Activated T-helper 9 cell treated with anti-CD3 and anti-CD28 coated beads, Interleukin-2, amount 50 U/mL, for 16 hours (primary cell): ENCODE measurements around the gene SERBP1.
A peak's percentile ranks its signal among the peaks of the same experiment; 100 is the strongest.

Experiments used
- DNase-seq: peaks from one replicate; pipeline ENCODE4 v3.0.0-alpha.2; 2020; ENCODE audit warnings: low read depth

Gene SERBP1

DNA sequence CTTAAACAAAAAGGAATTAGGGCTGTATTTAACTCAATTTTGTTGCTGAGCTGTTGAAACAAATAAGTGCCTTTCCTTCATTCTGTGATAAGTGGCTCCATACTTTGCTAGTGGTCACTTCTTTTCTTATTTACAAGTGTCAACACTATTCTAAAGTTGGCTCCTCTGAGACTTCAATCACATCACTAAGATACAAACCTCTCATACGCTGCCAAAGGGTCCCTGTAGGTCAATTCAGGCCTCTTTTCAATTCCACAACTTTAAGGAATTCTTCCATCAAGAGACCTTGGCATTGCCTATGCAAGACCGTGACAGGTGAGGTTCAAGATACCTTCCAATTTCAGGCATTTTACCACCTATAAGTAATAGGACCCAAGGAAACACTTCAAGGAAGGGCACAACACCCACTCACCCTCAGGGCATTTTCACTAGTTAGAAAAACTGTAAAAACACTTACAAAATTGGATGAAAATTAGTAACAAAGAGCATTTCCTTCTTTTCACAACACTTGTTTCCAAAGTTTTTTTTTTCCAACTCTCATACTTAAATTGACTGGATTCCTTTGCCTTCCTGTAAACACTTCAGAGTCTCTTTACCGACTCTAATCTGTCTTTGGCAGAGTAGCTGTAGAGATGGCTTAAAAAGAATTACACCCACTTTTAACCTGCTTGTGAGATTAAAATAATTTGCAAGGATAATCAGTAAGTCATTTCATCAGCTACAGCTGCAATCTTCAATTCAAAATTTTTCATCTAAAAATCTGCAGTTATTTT, 24.5 kb downstream of the SERBP1 start:
- no peak for DNase-seq

DNA sequence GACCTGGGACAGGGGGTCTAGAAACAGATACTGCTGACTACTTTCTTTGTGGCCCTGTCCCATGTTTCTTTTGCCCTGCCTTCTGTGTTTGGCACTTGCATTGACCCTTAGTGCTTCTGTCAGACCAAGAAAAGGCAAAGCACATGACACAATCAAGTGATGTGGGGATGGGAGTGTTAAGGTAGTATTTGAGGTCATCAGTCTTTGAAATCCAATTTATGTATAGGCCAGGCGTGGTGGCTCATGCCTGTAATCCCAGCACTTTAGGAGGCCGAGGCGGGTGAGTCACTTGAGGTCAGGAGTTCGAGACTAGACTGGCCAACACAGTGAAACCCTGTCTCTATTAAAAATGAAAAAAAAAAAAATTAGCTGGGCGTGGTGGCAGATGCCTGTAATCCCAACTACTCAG, 26.0 kb downstream of the SERBP1 start:
- DNase-seq: no peak

DNA sequence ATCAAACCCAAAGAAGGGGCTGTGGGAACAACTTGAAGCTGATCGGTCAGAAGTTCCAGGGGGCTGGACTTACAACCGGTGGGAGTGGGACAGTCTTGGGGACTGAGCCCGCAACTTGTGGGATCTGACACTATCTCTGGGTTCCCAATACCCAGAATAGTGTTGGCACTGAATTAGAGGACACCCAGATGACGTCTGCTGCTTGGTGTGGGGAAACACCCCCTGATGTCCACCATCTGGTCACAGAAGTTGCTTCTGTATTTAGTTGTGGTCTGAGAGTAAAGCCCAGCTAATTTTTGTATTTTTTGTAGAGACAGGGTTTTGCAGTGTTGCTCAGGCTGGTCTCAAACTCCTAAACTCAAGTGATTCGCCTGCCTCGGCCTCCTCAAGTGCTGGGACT, 28.8 kb downstream of the SERBP1 start:
- no peak for DNase-seq

GRCh38 chr1:67400029-67400786, 30.0 kb downstream of the SERBP1 start:
- peak; percentile 33 for DNase-seq

DNA sequence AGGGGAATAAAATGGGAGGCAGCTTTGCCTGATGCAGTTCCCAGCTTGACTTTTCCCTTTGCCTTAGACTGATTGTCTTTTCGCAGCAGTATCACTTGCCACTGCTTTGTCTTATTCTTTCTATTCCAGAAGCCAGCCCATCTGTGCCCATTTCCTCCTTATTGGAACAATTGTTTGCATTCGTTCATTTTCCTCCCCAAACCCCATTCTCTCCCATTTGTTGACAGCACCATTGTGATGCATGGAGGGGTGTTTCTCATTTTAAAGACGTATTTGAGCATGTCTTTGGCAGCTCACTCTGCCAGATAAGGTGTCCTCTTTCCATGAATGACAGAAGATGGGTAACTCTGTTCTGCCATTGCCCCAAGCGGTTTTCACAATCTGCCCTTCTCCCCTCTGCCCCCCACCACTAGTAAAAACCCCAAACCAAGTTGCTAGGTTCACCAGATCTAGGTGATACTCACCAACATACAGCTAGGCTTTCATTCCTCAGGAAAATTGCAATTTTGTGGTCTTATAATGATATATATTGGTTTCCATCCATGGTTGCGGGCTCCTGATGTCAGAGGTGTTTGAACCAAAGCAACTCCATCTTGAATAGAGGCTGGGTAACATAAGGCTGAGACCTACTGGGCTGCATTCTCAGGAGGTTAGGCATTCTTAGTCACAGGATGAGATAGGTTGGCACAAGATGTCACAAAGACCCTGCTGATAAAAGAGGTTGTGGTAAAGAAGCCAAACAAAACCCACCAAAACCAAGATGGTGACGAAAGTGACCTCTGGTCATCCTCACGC, 30.8 kb downstream of the SERBP1 start:
- DNase-seq: no peak

DNA sequence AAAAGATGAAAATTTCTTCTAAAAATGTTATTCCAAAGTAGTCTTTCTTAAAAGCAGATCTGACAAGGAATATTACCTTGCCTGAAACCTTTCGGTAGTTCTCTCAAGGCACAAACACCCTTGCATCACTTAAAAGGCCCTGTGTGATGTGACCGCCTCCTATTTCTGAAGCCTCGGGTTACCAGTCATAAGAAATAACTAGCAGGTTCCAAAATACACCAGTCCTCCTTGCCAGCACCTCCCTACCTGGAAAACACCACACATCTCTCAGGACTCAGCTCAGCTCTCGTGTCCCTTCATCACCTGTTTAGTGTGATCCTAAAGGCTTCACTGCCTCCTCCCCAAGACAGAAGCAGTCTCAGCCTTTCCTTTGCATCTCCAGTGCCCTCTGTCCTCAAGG, 35.7 kb downstream of the SERBP1 start:
- DNase-seq: no peak

GRCh38 chr1:67393737-67394136, 36.5 kb downstream of the SERBP1 start:
- no peak for DNase-seq

- no peak for DNase-seq
Observed at GRCh38 chr1:67393240-67393639, 37.0 kb downstream of the SERBP1 start.

GRCh38 chr1:67390041-67390887, 39.9 kb downstream of the SERBP1 start:
- DNase-seq: no peak

- DNase-seq: no peak
Observed at GRCh38 chr1:67383999-67384638, 46.1 kb downstream of the SERBP1 start.

DNA sequence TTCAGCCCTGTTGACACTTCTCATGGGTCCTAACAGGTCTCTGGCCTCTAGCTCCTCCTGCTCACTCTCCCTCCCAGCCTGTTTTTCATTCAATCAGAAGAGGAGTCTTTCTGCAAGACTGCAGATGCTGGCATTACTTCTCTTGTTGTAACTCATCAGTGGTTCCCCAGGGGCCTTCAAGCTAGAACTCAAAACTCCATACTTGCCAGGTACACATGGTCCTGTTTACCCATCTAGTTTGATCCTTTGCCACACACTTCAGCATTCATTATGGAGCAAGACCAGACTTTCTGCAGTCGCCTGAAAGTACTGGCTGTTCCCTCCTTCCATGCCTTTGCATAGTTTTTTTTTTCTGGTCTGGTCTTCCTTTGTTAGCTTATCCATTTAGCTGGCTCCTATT, 47.9 kb downstream of the SERBP1 start:
- DNase-seq: no peak

- no peak for DNase-seq
Observed at GRCh38 chr1:67381154-67381553, 49.0 kb downstream of the SERBP1 start.

DNA sequence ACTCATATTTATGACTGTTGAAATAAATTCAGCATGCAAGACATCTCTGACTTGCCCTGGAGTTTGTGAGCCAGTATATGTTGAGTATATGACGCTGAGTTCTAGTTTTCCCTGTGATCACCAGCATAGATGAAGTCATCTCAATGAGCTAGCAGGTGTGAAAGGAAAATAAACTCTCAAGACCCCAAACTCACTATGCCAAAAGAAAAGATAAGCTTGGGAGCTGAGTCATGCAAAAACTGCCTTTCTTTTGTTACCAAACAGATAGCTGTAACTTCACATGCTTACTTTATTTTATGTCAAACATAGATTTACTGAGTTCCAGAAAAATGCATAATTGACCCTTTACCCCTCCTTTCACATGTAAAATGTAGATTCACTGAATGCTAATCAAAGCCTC, 52.9 kb downstream of the SERBP1 start:
- no peak for DNase-seq

GRCh38 chr1:67376381-67376780, 53.8 kb downstream of the SERBP1 start:
- no peak for DNase-seq

DNA sequence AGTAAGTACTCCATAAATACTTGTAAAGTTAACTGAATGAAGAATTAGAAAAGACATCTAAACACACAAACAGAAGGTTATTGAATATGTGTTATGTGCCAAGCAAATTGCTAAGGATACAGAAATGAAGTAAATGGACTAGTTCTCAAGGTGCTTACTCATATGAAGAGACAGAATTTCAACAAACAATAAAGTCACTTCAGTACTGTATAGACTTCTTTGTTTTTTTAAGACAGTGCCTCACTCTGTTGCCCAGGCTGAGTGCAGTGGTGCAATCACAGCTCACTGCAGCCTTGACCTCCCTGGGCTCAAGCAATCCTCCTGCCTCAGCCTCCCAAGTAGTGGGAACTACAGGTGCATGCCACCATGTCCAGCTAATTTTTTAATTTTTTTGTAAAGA, 57.3 kb downstream of the SERBP1 start:
- no peak for DNase-seq

GRCh38 chr1:67372136-67372535, 58.1 kb downstream of the SERBP1 start:
- no peak for DNase-seq

DNA sequence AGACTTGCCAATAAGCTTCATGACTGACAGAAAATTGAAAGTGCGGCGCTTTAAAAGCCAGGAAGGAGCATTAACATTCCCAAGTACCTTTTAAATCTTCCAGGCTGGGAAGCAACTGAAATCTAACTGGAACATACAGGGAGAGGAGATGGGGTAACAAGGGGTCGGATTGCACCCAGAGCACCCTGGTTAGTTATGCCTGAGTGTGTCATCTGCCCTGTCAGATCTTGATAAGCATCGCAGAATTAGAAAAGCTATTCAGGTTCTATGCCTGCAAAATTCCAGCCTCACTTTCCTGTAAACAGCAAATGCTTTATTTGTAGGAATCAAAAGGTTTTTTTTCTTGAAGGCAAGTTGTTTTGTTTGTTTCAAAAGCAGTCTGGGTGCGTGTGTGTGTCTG, 58.5 kb downstream of the SERBP1 start:
- no peak for DNase-seq

DNA sequence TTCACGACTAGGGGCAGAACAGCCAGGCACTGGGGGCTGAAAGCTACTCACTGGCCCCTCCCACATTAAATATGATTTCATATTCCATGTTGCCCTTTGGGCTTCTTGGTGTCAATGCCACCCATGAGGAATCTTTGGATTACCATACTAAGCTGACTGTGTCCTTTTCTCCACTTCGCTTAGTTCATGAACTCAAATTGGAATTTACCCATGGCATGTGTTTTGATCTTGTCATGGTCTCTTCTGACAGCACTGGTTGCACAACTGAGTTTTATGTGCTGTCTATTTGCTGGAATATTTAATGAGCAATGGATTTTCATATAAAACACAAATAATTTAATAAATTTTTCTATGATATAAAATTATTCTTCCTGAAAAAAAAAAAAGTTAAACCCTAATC, 59.2 kb downstream of the SERBP1 start:
- DNase-seq: no peak

- DNase-seq: no peak
Observed at GRCh38 chr1:67368046-67368514, 62.1 kb downstream of the SERBP1 start.

- DNase-seq: no peak
Observed at GRCh38 chr1:67367370-67368045, 62.7 kb downstream of the SERBP1 start.

GRCh38 chr1:67361641-67362040, 68.6 kb downstream of the SERBP1 start:
- DNase-seq: no peak
